Panc1 (cell line): ENCODE measurements around the gene STAT5A. TPM values are rescaled to one million over a fixed set of nuclear protein-coding genes. Genes with fewer than 3 reads are reported as not detected.

Source experiments
- ATAC-seq: fragments of 200-7000 bp; cut with Tn5 transposase; 2 replicates; pipeline ENCODE4 v1.9.1; 2020; ENCODE audit warnings: mild to moderate bottlenecking, moderate library complexity
- BruUV-seq: library from RNA; stranded (reverse); fragments of 400-500 nt; replicated peaks from 2 replicates; lab custom pipeline; 2021; lab: Mats Ljungman, UMichigan
- CTCF ChIA-PET: fragments of 300-600 bp; sonication (Branson Sonifier 250); formaldehyde crosslinking; loops from one replicate; lab custom pipeline; 2022; ENCODE audit warnings: antibody characterized with exemption; lab: Charles Lee
- POLR2A ChIA-PET: fragments of 300-600 bp; sonication (Branson Sonifier 250); formaldehyde crosslinking; loops from one replicate; lab custom pipeline; 2022; ENCODE audit warnings: antibody characterized with exemption; lab: Charles Lee
- DNase-seq: peaks from one replicate; pipeline ENCODE4 v3.0.0-alpha.2; 2010; ENCODE audit warnings: low read depth, low spot score
- H3K27ac ChIP-seq: 2 replicates; pipeline ENCODE4 v1.5.1; 2011; ENCODE audit warnings: mild to moderate bottlenecking, low read length, inconsistent platforms
- H3K27me3 ChIP-seq: fragments of 200-500 bp; sonication (Bioruptor generic); 2 replicates; pipeline ENCODE4 v1.6.0; 2014; ENCODE audit warnings: low read length, inconsistent platforms; ENCODE audit not compliant: control insufficient read depth, insufficient read depth
- H3K36me3 ChIP-seq: fragments of 200-500 bp; sonication (Bioruptor generic); 2 replicates; pipeline ENCODE4 v1.5.1; 2014; ENCODE audit warnings: inconsistent platforms, mild to moderate bottlenecking, low read length, moderate library complexity; ENCODE audit not compliant: control insufficient read depth, insufficient read depth
- H3K4me1 ChIP-seq: 2 replicates; pipeline ENCODE4 v1.5.1; 2011; ENCODE audit warnings: inconsistent platforms, mild to moderate bottlenecking, low read length, moderate library complexity; ENCODE audit not compliant: control insufficient read depth, insufficient read depth
- H3K4me3 ChIP-seq, 2 experiments: 2 replicates each; pipeline ENCODE4 v1.5.1; 2011 to 2012; ENCODE audit warnings: low read depth in 2 of 2, low read length in 2 of 2, mild to moderate bottlenecking in 2 of 2, inconsistent platforms in 1 of 2, moderate library complexity in 1 of 2
- H3K9me3 ChIP-seq: fragments of 200-500 bp; sonication (Bioruptor generic); 2 replicates; pipeline ENCODE4 v1.5.1; 2014; ENCODE audit warnings: low read depth, mild to moderate bottlenecking, inconsistent platforms, low read length, moderate library complexity; ENCODE audit not compliant: control insufficient read depth, insufficient read depth
- POLR2AphosphoS5 ChIP-seq: IDR thresholded peaks from 2 replicates; pipeline ENCODE4 v1.6.1; 2012; ENCODE audit warnings: mild to moderate bottlenecking, low read depth, low read length, moderate library complexity
- REST ChIP-seq, 2 experiments: IDR thresholded peaks; 2 replicates each; pipeline ENCODE4 v1.6.1; 2011 to 2012; ENCODE audit warnings: low read depth in 2 of 2, control low read depth in 1 of 2, low read length in 1 of 2, mild to moderate bottlenecking in 1 of 2, moderate library complexity in 1 of 2; ENCODE audit not compliant: insufficient read depth in 1 of 2
- SIN3A ChIP-seq: IDR thresholded peaks from 2 replicates; pipeline ENCODE4 v1.6.1; 2012; ENCODE audit warnings: low read depth, mild to moderate bottlenecking, low read length, moderate library complexity, borderline replicate concordance; ENCODE audit not compliant: insufficient read depth
- TCF7L2 ChIP-seq: IDR thresholded peaks from 2 replicates; pipeline ENCODE4 v1.6.1; 2011; ENCODE audit warnings: mild to moderate bottlenecking, low read depth, low read length, inconsistent platforms
- in situ Hi-C: cut with HindIII; loops from 2 replicates; pipeline ENCODE4 v1.10.0; 2016; ENCODE audit warnings: low sequenced_read_pairs, low pct_unique_long_range_greater_than_20kb
- intact Hi-C: fragments of 100-400 bp; cut with micrococcal nuclease; formaldehyde crosslinking; loops from one replicate; pipeline ENCODE4 v1.10.0; 2022; ENCODE audit not compliant: unreplicated experiment
- total RNA-seq: library from RNA; stranded (reverse); gene quantifications from one replicate; pipeline ENCODE4 v1.2.1, GENCODE V29; 2021; ENCODE audit not compliant: unreplicated experiment
- TF ChIP-seq, protein P1 (sequence below): fragments of 450-650 bp; IDR thresholded peaks from 2 replicates; pipeline ENCODE4 v1.5.1; 2017; ENCODE audit warnings: mild to moderate bottlenecking

The STAT5A gene
- total RNA-seq, 1 experiment from 2014 or later = 26.7 TPM

GRCh38 chr17:42329025-42329976 lies 41.0 kb downstream of the STAT5A start:
- ATAC-seq = peak; percentile 85
- TF ChIP-seq REST (IDR thresholded peaks at IDR 0.05; ENCODE audit: insufficient read depth in 1 of 2, low read depth in 2 of 2, low read length in 1 of 2) = no peak
- TF ChIP-seq SIN3A = no peak
- peak; percentile 5; the same call in 1 of the 2 replicates for TF ChIP-seq TCF7L2
- TF ChIP-seq, protein P1, sequence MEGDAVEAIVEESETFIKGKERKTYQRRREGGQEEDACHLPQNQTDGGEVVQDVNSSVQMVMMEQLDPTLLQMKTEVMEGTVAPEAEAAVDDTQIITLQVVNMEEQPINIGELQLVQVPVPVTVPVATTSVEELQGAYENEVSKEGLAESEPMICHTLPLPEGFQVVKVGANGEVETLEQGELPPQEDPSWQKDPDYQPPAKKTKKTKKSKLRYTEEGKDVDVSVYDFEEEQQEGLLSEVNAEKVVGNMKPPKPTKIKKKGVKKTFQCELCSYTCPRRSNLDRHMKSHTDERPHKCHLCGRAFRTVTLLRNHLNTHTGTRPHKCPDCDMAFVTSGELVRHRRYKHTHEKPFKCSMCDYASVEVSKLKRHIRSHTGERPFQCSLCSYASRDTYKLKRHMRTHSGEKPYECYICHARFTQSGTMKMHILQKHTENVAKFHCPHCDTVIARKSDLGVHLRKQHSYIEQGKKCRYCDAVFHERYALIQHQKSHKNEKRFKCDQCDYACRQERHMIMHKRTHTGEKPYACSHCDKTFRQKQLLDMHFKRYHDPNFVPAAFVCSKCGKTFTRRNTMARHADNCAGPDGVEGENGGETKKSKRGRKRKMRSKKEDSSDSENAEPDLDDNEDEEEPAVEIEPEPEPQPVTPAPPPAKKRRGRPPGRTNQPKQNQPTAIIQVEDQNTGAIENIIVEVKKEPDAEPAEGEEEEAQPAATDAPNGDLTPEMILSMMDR = no peak
- TF ChIP-seq POLR2AphosphoS5 = peak; percentile 28; the same call in 1 of the 2 replicates
- Histone ChIP-seq H3K36me3 (peaks cover 16% of the 10 kb centered on the region), H3K9me3 (no peaks in the 10 kb centered on the region), H3K4me3 (no peak overlapping the region), H3K27ac (peak overlapping the region; percentile 98), H3K27me3 (no peaks in the 10 kb centered on the region), H3K4me1 (peaks cover 52% of the 10 kb centered on the region)
- ChIA-PET POLR2A (no interaction called here), CTCF (no interaction called here)
- no peak for DNase-seq
- intact Hi-C loops (loop anchor here (10.0 kb wide), 1 partner anchor 56 kb away; the partner anchor contains the start of gene STAT3), in situ Hi-C loops (no loop called here)
- TSS peak; percentile 85 for BruUV-seq

DNA sequence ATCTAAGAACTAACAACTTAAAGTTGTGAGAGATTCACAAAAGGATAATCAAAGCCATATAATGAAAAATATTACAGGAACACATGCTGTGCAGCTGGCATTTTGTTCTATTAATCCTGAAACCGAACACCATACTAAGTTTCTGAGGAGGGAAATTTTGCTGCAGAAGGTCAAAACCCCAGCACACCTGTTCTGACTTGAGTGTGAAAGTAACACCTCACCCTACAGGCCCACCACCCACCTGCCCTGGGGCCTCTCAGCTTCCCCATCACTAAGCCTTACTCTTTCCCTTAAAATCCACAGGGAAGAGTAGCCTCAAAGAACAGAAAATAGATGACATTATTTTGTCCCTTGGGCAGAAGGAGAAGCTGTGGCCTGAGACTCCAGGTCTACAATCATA lies 44.8 kb downstream of the STAT5A start:
- ChIA-PET CTCF (no interaction called here), POLR2A (no interaction called here)
- no peaks in the 10 kb centered on the region for H3K27me3 ChIP-seq
- no TSS peak for BruUV-seq
- H3K4me1 ChIP-seq = peaks cover 33% of the 10 kb centered on the region
- H3K4me3 ChIP-seq = no peak overlapping the region
- intact Hi-C loops (no loop called here), in situ Hi-C loops (no loop called here)
- TF ChIP-seq REST (IDR thresholded peaks at IDR 0.05; ENCODE audit: insufficient read depth in 1 of 2, low read depth in 2 of 2, low read length in 1 of 2) = no peak
- 0 out of 2 replicates have a peak, but pooled peaks have one; percentile 11 for TF ChIP-seq POLR2AphosphoS5
- no peak for ATAC-seq
- H3K36me3 ChIP-seq = peaks cover 20% of the 10 kb centered on the region
- DNase-seq = no peak
- H3K27ac ChIP-seq = peak overlapping the region; percentile 82
- no peaks in the 10 kb centered on the region for H3K9me3 ChIP-seq
